GM12875 (cell line): ENCODE data around the gene IL23A.
"Not testable (repeated sequence)": the region's sequence is repeated elsewhere in the genome, so short reads cannot be mapped to it uniquely, and the experiment has no call there.

Experiments used
- H3K4me3 ChIP-seq: one replicate; pipeline ENCODE4 v1.5.1; 2011; ENCODE audit warnings: low read depth, low read length, control low read depth
- CTCF ChIP-seq: IDR thresholded peaks from 2 replicates; pipeline ENCODE4 v1.5.1; 2011; ENCODE audit warnings: low read depth, mild to moderate bottlenecking, control low read depth, inconsistent platforms, low read length, moderate library complexity, borderline replicate concordance; ENCODE audit not compliant: insufficient read depth

Gene IL23A

GRCh38 chr12:56326533-56326932 is 12.2 kb upstream of the IL23A start:
- H3K4me3 ChIP-seq, result no peak overlapping the region
- TF ChIP-seq CTCF, result no peak

DNA sequence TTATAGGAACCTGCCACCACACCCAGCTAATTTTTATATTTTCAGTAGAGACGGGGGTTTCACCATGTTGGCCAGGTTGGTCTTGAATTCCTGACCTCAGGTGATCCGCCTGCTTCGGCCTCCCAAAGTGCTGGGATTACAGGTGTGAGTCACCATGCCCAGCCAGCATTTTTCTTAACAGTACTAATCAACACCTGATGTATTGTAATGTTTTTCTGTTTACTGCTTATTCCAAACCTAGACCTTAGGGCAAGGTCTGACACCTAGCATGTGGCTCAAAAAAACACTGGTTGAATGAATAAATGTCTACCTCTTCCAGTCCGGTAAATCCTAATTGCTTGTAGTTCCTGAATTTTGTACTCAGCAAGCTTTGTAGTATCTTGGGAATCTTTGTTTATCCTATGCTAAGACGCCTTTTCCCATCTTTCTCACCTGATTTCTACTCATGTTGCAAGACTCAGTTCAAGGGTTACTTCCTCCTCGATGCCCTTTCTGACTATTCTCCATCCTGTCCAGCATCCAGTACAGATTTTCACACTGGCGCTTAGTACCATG is 7.7 kb upstream of the IL23A start:
- TF ChIP-seq CTCF, result no peak

GRCh38 chr12:56332512-56333196 is 6.0 kb upstream of the IL23A start:
- TF ChIP-seq CTCF, result no peak
- peak overlapping the region; percentile 55 for H3K4me3 ChIP-seq

More for the DNA sequence above, 7.7 kb upstream of the IL23A start:
- H3K4me3 ChIP-seq, result no peak overlapping the region

GRCh38 chr12:56333197-56333678 is 5.4 kb upstream of the IL23A start:
- peak overlapping the region; percentile 55 for H3K4me3 ChIP-seq
- TF ChIP-seq CTCF, result no peak

DNA sequence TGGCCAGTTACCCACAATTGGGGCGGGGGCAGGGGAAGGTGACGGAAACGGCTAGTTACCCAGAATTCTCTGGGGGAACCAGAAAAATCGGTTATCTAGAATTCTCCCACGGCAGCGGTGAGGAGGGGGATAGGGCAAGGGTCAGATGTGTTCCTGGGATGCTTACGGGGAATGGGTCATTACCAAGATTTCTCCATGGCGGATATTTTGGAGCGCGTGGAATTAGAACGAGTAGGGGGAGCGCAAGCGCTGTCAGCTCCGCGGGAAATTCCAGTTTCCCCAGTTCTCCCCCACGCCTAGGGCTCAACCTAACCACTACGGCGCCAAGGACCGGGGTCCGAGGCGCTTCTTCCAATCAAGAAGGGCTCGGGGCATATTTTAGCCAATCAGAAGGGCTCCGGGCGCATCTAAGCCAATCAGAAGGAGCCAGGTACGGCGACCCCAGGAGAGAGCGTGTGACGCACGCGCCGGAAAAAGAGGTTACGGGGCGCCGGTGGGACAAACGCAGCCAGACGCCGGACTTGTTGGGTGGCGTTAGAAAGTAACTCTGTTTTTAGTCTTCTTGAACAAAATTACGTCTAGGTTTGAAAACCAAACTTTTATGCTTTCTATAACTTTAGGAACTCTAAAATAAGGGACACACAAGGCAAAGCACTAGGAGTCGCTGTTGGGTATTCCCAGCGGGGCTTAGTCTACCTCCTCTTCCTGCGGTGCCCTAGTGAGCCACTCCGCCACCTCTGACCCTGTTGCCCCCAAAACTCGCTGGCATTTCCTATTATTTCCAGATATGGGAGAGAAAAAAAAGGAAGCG is 4.8 kb upstream of the IL23A start, which contains the start of gene PAN2:
Gene PAN2 (minus strand): TSS at position 322 of the 811 bp plus-strand sequence. CDS start 906 bp downstream, outside the sequence.
- H3K4me3 ChIP-seq, result peak within 1 kb of the TSS; percentile 69

DNA sequence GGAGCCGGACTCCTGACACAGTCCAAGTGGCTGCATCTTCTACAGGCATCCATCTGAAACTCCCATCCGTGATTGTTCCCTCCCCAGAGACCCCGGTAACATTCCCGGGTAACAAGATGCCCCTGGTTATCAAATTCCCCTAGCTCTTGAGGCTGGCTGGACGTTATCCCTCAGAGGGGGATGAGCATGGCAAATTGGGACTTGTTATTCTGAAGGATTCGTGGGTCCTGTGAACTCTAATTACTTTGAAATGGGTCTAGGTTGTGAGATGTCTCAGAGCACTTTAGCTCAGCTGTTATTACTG is 4.2 kb upstream of the IL23A start:
- TF ChIP-seq CTCF, result no peak
- peak overlapping the region; percentile 69 for H3K4me3 ChIP-seq

More for the DNA sequence above, 4.8 kb upstream of the IL23A start, which contains the start of gene PAN2:
- peak; percentile 50 for TF ChIP-seq CTCF

DNA sequence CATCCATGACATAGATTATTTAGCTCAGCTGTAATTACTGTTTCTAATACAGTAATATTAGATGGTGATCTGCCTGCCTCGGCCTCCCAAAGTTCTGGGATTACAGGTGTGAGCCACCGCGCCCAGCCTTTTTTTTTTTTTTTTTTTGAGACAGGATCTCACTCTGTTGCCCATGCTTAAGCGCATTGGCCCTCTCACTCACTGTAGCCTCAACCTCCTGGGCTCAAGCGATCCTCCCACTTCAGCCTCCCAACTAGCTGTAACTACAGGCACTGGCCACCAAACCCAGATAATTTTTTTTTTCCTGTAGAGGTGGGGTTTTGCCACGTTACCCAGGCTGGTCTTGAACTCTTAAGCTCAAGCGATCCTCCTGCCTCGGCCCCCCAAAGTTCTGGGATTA is 3.2 kb upstream of the IL23A start:
- H3K4me3 ChIP-seq, result not testable (repeated sequence)
